Epithelial cell of prostate (primary cell): ENCODE measurements around the gene PRR20C.
"Not testable (repeated sequence)": the region's sequence is repeated elsewhere in the genome, so short reads cannot be mapped to it uniquely, and the experiment has no call there.

Source experiments
- DNase-seq: peaks from one replicate; pipeline ENCODE4 v3.0.0-alpha.2; 2011; ENCODE audit warnings: low read depth, low spot score
- H3K27ac ChIP-seq: fragments of 450-650 bp; 2 replicates; pipeline ENCODE4 v1.5.1; 2017; ENCODE audit warnings: mild to moderate bottlenecking

Gene PRR20C

GRCh38 chr13:57153761-57154160 lies at the start of gene PRR20C:
PRR20C (plus strand) TSS chr13:57154061; CDS start chr13:57154448, 387 bp downstream.
- not testable (repeated sequence) for H3K27ac ChIP-seq

GRCh38 chr13:57114945-57115344 lies 38.9 kb upstream of the PRR20C start:
- DNase-seq: no peak

More at GRCh38 chr13:57153761-57154160, at the start of gene PRR20C:
- DNase-seq: not testable (repeated sequence)

DNA sequence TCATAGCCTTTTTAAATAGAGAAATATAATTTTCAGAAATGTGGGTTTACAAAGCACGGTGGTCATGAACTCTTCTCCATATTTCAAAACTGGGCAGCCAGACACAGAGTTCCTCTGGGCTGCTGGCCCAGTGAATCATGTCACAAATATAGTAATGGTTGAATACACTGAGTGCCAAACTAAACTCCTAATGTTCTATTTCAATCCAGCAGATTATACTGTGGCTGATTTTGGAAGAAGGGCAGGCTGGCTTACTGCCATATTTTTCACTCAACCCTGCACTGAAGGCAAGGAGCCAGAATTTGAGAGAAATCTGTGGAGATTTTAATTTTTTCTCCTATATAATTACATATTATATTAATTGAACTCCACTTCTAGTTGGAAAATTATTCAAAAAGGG lies 30.2 kb upstream of the PRR20C start:
- DNase-seq: no peak
- H3K27ac ChIP-seq: no peak overlapping the region

More at GRCh38 chr13:57114945-57115344, 38.9 kb upstream of the PRR20C start:
- H3K27ac ChIP-seq: no peak overlapping the region

DNA sequence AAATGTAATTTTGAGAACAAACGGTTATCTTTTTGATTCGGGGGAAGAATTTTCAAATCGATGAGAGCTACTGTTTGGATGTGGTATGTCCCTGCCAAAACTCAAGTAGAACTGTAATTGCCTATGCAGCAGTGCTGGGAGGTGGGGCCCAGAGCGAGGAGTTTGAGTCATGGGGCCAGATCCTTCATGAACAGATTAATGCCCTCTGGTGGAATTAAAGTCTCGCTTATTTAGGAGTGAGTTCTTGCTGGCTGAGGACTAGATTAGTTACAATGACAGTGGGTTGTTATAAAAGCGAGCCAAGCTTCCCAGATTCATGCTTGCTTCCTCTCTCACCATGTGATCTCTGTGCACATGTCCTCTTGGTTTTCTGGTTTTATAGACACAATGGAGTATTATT lies 25.0 kb upstream of the PRR20C start:
- DNase-seq: no peak

DNA sequence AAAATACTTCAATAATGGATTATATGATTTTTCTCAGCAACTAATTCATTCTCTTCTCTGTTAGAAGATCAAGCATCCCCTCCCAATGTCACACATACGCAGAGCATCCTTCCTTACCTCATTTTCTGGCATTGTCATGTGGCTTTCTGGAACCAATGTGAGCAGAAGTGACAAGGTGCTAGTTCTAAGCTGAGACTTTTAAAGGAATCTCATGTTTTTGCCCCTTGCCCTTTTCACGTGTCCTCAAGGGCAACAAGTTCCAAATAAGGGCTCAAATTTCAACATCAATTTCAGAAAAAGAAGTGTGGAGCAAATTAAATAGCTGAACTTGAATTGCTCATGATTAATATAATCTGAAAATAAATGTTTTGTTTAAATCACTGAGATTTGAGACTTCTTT lies 17.8 kb upstream of the PRR20C start:
- H3K27ac ChIP-seq: no peak overlapping the region
- no peak for DNase-seq

More for the DNA sequence above, 25.0 kb upstream of the PRR20C start:
- no peak overlapping the region for H3K27ac ChIP-seq

GRCh38 chr13:57137585-57137984 lies 16.3 kb upstream of the PRR20C start:
- DNase-seq: no peak
- no peak overlapping the region for H3K27ac ChIP-seq

GRCh38 chr13:57138988-57139387 lies 14.9 kb upstream of the PRR20C start:
- H3K27ac ChIP-seq: no peak overlapping the region
- DNase-seq: no peak

- H3K27ac ChIP-seq, DNase-seq: not testable (repeated sequence)
These were observed 14.1 kb upstream of the PRR20C start for GRCh38 chr13:57139781-57140180.

DNA sequence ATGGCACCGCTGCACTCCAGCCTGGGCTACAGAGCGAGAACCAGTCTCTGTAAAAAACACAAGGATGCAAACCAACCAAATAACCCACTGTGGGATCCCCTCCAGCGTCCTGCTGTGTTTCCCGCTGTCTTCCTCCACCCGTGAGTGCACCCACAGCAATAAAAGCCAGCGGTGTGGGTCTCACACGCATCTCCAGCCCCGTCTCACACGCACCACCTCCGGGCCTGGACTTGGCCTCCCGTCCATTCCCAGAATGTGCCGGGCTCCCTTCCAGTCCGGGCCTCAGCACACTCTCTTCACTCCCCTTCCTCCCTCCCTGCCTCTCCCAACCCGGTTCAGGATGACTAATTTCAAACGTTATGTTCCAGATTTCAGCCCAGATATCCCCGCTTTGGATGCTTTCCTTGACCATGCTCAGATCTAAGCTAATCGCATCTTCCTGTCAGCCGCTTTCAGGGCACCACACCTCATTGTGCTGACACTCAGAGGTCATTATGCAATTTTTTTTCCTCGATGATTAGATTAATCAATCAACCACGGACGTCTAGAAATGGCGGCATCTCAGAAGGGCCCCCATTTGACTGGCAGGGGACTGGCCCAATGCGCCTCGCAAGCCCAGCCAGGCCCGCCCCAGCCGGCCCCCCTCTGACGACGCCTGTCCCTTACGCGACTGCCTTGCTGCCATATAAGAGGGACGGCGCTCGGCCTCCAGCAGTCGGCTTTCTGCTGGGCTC lies 13.5 kb upstream of the PRR20C start, which contains the start of gene PRR20A:
TSS of gene PRR20A (plus strand) at position 684 of the 734 bp plus-strand sequence. CDS start 387 bp downstream, outside the sequence.
- DNase-seq, H3K27ac ChIP-seq: not testable (repeated sequence)

GRCh38 chr13:57147188-57147587 lies 6.7 kb upstream of the PRR20C start, which contains the start of gene PRR20B:
PRR20B (plus strand) TSS chr13:57147488; CDS start chr13:57147875, 387 bp downstream.
- H3K27ac ChIP-seq, DNase-seq: not testable (repeated sequence)

DNA sequence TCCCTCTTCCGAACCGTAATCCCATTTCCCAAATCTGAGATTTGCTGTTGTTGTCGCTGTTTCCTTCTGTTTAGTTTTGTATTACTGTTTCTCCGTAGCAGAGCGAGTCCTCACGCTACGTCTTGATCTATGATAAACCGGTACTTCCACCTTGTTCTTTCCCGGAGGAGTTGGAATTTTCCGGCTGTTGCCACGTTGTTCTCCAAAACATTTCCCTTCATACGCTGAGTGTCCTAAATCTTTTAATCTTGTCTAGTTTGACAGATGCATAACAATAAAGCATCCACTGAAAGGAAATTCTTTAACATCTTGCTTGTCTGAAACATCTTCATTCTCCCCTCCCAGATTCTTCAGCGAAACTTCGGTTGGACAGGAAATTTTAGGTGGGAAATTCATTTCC lies 5.8 kb upstream of the PRR20C start:
- DNase-seq, H3K27ac ChIP-seq: not testable (repeated sequence)

- DNase-seq, H3K27ac ChIP-seq: not testable (repeated sequence)
These were observed 6.5 kb downstream of the PRR20C start, which contains the start of gene PRR20D for GRCh38 chr13:57160332-57160731. PRR20D (plus strand) TSS chr13:57160632; CDS start chr13:57161019, 387 bp downstream.

GRCh38 chr13:57166897-57167296 lies 13.0 kb downstream of the PRR20C start, which contains the start of gene PRR20E:
PRR20E (plus strand) TSS chr13:57167197; CDS start chr13:57167584, 387 bp downstream.
- H3K27ac ChIP-seq, DNase-seq: not testable (repeated sequence)

DNA sequence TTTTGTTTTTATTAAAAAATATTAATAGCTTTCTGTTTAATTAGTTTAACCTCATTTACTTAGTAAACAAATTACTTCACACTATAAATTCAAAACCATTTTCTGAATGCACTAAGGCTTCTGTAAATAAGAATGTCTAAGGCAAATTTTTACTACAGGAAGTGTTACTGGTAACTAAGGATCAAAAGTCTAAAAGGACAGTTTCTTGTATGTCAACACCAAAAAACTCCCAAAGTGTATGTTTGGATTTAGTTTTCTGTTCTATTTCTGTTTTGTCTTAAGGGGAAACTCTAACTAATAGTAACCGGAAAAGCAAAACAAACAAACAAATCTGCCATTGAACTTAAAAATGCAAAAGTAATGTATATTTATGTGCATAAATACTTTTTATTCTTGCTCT lies 37.8 kb downstream of the PRR20C start:
- no peak overlapping the region for H3K27ac ChIP-seq
- no peak for DNase-seq
